Kidney (tissue), 14 donors: ENCODE data around the gene RPL37A. TPM values are rescaled to one million over a fixed set of nuclear protein-coding genes. Genes with fewer than 3 reads are reported as not detected.

Experiments
- DNase-seq, 5 donors: peaks; one replicate each; pipeline ENCODE4 v3.0.0-alpha.2; 2013 to 2020
- FAIRE-seq: peaks from 2 replicates; lab custom pipeline; 2012; peaks lifted over from hg19 to GRCh38; lab: Jason Lieb, UNC
- H3K27ac ChIP-seq, 2 donors: one replicate each; pipeline ENCODE4 v1.7.0; 2013; ENCODE audit warnings: low read depth in 2 of 2, low read length in 2 of 2, inconsistent platforms in 1 of 2
- H3K27me3 ChIP-seq: one replicate; pipeline ENCODE4 v1.7.1; 2013; ENCODE audit warnings: low read length, inconsistent platforms; ENCODE audit not compliant: control insufficient read depth, insufficient read depth
- H3K36me3 ChIP-seq, 3 donors: one replicate each; pipeline versions ENCODE4 v1.7.0 to v1.7.1; 2013; ENCODE audit warnings: low read length in 3 of 3, control low read depth in 1 of 3, inconsistent platforms in 1 of 3; ENCODE audit not compliant: insufficient read depth in 3 of 3, control insufficient read depth in 2 of 3
- H3K4me1 ChIP-seq, 3 donors: one replicate each; pipeline versions ENCODE4 v1.7.0 to v1.7.1; 2013; ENCODE audit warnings: low read length in 3 of 3, inconsistent platforms in 1 of 3, low read depth in 1 of 3; ENCODE audit not compliant: control insufficient read depth in 2 of 3, insufficient read depth in 2 of 3
- H3K4me3 ChIP-seq, 3 donors: one replicate each; pipeline versions ENCODE4 v1.7.0 to v1.8.1; 2013; ENCODE audit warnings: low read length in 3 of 3, control low read depth in 1 of 3, inconsistent platforms in 1 of 3
- H3K9ac ChIP-seq, 3 donors: one replicate each; pipeline versions ENCODE4 v1.7.0 to v1.7.1; 2013; ENCODE audit warnings: low read length in 3 of 3, control low read depth in 1 of 3, inconsistent platforms in 1 of 3
- H3K9me3 ChIP-seq, 3 donors: one replicate each; pipeline versions ENCODE4 v1.7.0 to v1.7.1; 2013; ENCODE audit warnings: low read length in 3 of 3, control low read depth in 1 of 3, inconsistent platforms in 1 of 3; ENCODE audit not compliant: control insufficient read depth in 2 of 3, insufficient read depth in 1 of 3
- intact Hi-C: fragments of 100-400 bp; cut with DNase I; formaldehyde crosslinking; loops from one replicate; pipeline ENCODE4 v1.11.1; 2022
- polyA plus RNA-seq: library from polyadenylated mRNA; stranded (reverse); fragments of 350-450 nt; fragmentation: Illumina TruSeq; extraction: RNeasy Lipid Tissue Mini Kit (QIAGEN cat#74804); gene quantifications from one replicate; pipeline ENCODE4 v1.2.3, GENCODE V29; 2014; ENCODE audit warnings: low read depth, low replicate concordance; ENCODE audit not compliant: insufficient read depth
- total RNA-seq: library from RNA; stranded (reverse); fragmentation: NEBNext Ultra II Directional; extraction: Animal tissue kit (Norgen Biotek cat#: 25700); gene quantifications from one replicate; pipeline ENCODE4 v1.2.1, GENCODE V29; 2021
- TF ChIP-seq, protein P1 (sequence below): IDR thresholded peaks from 3 replicates; pipeline ENCODE4 v1.5.1; 2012; ENCODE audit warnings: mild to moderate bottlenecking, moderate library complexity, borderline replicate concordance; ENCODE audit not compliant: insufficient read depth; ENCODE audit errors: extremely low read depth
- donor health status: control.
- donor health status: control.
- donor health status: control.
- donor health status: control.
- donor health status: control.
- donor health status: DM: yes; HTN: yes; CAD: no.
- donor health status: Normal renal cell carcinoma (clear cell type).

Gene RPL37A
- total and polyA plus RNA-seq, 2 donors from 2014 or later, result 1,810 to 4,316 TPM

DNA sequence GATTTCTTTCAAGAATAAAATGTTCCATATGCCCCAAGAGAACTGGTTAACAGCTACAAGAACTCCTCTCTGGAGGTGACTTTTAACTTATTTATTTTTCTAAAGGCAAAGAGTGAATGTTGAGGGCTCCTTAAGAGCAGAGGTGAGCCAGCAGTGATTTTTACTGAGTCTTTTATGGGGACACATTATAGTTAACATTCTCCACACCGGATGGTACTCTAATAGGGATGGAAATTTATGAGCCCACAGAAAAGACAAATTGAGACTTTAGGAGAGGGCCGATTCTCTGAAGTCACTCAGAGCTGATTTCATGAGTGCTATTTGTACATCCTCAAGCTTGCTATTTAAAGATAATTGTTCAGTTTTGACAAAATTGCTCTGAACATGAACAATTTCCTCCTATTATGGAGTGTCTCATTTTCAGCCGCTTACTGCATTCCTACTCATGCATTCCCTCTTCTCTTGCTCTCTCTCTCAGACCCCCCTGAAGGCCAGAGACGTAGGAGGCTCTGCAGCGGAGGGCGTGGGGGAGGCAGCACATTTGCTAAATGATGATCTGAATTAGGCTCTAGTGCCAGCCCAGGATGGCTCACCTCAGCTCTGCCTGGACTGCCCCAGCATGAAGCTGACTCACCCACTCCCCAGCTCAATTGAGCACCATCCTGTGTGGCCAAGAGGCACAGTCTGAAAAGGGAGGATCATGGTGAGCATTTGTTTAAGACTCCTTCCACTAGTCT is 5.9 kb upstream of the RPL37A start:
- no peak overlapping the region for H3K9ac ChIP-seq
- no peaks in the 10 kb centered on the region for H3K27me3 ChIP-seq
- no peak overlapping the region for H3K27ac ChIP-seq
- intact Hi-C loops, result no loop called here
- no peak for FAIRE-seq
- peak in 4 of 5 donors; percentile 54 to 82 (median 67) for DNase-seq
- no peaks in the 10 kb centered on the region for H3K36me3 ChIP-seq
- peaks cover 0 to 9% (median 6%) of the 10 kb centered on the region in 3 donors for H3K4me1 ChIP-seq
- H3K9me3 ChIP-seq, result no peaks in the 10 kb centered on the region
- TF ChIP-seq, protein P1, sequence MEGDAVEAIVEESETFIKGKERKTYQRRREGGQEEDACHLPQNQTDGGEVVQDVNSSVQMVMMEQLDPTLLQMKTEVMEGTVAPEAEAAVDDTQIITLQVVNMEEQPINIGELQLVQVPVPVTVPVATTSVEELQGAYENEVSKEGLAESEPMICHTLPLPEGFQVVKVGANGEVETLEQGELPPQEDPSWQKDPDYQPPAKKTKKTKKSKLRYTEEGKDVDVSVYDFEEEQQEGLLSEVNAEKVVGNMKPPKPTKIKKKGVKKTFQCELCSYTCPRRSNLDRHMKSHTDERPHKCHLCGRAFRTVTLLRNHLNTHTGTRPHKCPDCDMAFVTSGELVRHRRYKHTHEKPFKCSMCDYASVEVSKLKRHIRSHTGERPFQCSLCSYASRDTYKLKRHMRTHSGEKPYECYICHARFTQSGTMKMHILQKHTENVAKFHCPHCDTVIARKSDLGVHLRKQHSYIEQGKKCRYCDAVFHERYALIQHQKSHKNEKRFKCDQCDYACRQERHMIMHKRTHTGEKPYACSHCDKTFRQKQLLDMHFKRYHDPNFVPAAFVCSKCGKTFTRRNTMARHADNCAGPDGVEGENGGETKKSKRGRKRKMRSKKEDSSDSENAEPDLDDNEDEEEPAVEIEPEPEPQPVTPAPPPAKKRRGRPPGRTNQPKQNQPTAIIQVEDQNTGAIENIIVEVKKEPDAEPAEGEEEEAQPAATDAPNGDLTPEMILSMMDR, result no peak
- H3K4me3 ChIP-seq, result no peak overlapping the region

DNA sequence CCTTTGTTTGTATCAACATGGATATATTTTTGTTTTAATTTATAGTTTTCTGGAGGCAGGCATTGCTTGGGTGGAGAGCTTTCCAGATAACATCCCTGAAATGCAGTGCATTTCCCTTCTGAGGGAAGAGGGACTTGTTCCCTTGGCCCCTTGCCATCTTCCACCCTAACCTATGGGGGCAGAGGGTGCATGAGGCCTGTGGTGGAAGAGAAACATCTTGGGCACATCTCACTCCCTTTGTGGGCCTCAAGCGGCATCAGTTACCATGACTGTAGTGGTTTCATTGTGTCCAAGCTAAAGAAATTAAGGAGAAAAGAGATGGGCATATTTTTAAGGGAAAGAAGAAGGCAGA is 5.3 kb upstream of the RPL37A start:
- TF ChIP-seq, protein P1, result no peak
- FAIRE-seq, result no peak
- intact Hi-C loops, result no loop called here
- no peaks in the 10 kb centered on the region for H3K36me3 ChIP-seq
- no peak overlapping the region for H3K27ac ChIP-seq
- H3K4me1 ChIP-seq, result peaks cover 0 to 12% (median 6%) of the 10 kb centered on the region in 3 donors
- H3K27me3 ChIP-seq, result no peaks in the 10 kb centered on the region
- H3K9ac ChIP-seq, result no peak overlapping the region
- no peaks in the 10 kb centered on the region for H3K9me3 ChIP-seq
- H3K4me3 ChIP-seq, result no peak overlapping the region
- DNase-seq, result peak in 2 of 5 donors; percentile 16 to 27

DNA sequence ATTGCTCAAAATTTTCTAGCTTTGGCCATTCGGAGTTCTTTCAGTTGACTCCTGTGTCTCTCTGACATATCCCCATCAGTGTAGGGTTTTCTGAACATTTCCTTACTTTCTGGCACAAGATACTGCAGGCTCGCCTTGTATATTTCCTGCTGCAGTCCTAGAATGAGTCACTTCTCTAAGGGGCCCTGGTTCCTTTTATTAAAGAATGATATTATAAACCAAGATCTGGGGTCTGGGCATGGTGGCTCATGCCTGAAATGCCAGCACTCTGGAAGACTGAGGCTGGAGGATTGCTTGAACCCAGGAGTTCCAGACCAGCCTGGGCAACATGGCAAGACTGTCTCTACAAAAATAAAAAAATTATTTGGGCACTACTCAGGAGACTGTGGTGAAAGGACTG is 3.0 kb upstream of the RPL37A start:
- no peak overlapping the region for H3K27ac ChIP-seq
- TF ChIP-seq, protein P1, result no peak
- peaks cover 6 to 12% (median 10%) of the 10 kb centered on the region in 3 donors for H3K4me1 ChIP-seq
- no peaks in the 10 kb centered on the region for H3K27me3 ChIP-seq
- FAIRE-seq (no peak), DNase-seq (no peak)
- peaks cover 7 to 12% (median 9%) of the 10 kb centered on the region in 3 donors for H3K36me3 ChIP-seq
- H3K4me3 ChIP-seq, result no peak overlapping the region
- intact Hi-C loops, result no loop called here
- H3K9me3 ChIP-seq, result no peaks in the 10 kb centered on the region
- no peak overlapping the region for H3K9ac ChIP-seq
